ENCODE measurements around the gene CBFB.
"Not testable (repeated sequence)": the region's sequence is repeated elsewhere in the genome, so short reads cannot be mapped to it uniquely, and the experiment has no call there.

The CBFB gene

DNA sequence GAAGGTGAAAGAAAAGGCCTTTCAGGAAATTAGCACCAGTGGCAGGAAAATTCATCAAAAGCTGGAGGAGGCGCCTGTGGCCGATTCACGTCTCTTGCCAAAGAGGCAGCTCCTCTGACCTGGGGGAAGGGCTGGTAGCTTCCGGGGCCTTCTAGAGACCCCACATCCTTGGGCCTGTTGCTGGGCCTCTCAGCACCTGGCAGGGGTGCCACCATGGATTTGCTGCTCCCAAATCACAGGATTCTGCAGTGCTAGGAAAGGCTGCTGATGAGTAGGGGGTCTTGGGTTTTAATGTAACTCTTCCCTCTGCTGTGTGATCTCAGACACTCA lies 11.6 kb upstream of the CBFB start:
- no peak for DNase-seq

DNA sequence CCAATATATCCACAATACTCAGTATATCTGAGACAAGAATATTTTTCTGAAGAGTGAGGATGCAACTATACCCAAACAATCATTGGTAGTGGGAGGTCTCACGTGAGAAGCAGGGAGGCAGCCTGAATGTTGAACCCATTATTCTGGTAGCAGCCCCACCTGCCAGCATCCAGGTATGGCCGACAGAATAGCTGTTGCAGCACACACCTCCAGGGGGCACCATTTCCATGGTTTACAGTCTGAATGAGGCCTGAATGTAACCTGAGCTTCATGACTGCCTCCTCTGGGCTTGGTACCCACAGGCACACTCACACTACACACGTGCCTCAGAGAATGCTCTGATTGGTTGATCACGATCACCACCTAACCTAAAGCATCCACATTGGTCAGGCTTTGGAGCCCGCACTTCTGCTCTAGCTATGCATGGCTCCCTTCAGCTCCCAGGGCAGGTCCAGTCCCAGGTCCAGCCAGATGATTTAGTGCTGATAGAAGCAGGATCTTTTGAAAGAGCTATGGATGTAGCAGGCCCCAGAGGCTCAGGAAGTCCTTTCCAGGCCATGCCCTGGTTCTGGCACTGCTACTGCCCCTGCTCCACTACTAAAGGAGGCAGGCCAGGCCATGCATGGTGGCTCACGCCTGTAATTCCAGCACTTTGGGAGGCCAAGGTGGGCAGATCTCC lies 11.0 kb upstream of the CBFB start:
- DNase-seq = peak; percentile 91

DNA sequence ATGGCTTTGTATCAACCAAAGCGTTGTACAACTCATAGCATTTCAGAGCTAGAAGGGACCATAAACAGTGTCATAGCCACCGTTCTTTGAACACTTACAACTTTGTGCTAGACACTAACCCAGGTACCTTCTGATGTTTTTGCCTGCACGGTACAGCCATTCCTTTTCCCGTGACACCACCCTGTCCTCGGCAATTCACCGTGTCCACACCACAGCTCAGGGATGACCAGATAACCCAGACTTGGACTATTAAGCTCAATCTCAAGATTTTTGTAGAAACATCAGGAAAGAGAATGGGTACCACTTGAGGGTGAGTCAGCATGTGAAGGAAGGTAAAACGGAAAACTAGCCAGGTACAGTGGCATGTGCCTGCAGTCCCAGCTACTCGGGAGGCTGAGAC lies 9.8 kb upstream of the CBFB start:
- no peak for DNase-seq

DNA sequence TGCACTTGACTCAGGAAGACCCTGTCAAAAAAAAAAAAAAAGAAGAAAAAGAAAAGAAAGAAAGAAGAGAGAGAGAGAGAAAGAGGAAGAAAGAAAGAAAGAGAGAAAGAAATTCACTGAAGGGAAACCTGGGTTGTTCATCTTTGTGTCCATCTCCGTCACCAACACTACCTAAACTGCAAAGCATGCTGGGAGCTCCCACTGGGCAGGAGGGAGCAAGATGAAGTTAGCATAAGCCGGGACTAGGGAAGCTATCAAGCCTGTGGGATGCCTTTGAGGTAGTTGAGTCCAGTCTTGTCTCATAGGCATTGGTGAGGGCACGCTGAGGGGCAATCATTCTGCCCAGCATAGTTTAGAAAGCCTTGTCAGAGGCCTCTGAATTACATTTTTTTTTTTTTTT lies 7.6 kb upstream of the CBFB start:
- DNase-seq = no peak

DNA sequence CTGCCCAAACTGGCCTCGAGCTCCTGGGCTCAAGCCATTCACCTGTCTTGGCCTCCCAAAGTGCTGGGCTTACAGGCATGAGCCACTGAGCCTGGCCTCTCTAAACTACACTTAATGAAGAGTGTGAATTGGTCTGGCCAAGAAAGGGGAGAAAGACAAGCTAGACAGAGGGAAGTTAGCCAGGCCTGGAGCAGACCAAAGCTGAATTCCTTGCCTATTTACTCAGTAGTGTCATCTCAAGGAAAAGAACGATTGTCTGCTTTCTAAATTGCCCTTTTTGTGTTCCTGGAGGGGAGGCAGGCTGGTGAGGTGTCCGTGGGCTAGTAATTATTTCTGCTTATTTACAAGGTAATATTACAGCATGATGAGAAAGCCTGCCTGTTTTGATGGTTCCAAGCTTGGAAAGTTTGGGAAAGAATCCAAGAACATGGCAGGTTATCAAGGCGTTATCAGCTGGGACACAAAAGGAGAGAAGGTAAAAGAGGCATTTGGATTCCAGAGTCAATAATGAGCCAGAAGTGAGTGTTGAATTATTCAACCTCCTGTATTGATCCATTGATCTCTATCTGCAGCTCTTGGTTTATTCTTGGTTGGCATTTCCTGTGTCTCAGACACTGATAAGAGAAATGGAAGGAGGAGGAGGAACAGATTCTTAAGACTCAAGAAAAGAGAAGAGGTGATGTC lies 6.3 kb upstream of the CBFB start:
- DNase-seq = peak; percentile 11

DNA sequence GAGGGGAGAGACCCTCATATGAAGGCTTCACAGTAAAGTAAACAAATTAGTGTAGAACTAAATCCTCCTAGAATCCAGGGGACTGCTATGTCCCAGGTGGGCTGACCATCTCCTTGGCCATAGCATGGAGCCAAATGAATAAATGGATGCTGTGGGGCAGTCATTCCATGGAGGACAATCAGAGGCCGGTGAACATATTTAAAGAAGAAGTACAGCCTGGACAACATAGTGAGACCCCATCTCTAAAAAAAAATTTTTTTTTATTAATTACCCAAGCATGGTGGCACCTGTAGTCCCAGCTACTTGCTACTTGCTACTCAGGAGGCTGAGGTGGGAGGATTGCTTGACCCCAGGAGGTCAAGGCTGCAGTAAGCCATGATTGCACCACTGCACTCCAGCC lies 5.3 kb upstream of the CBFB start:
- no peak for DNase-seq

DNA sequence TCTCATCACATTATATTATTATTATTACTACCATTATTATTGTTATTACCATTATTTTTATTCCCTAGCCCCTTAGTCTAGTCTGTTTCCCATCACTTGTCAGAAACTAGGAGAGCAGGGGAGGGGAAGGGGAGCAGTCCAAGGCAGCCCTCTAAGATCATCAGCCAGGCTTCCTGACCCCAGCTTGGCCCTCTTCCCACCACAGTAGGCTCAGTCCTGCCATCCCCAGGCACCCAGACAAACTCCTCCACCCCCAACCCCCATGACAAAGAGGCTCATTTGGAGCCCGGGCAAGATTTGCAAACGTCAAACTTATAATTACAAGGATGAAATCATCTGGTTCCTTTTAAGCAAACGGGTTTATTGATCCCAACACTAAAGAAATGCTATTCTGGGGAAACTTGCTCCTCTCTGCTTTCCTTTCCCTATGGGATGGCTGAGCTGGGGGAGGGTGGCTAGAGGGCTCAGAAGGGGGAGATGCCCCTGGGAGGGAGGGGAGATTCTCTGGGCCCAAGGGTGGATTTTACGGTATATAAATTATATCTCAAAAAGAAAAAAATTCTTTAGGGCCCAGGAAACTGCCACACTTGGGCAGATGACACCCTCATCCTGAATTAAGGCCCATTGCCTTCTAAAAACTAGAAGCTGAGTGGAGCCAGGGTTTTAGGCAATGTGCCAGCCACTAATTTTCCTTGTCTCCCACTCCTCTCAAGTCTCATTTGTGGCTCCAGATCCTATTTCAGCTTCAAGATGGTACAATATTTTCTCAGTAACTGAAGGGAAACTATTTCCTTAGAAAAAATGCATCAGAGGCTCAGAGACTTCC lies 4.4 kb upstream of the CBFB start:
- no peak for DNase-seq

DNA sequence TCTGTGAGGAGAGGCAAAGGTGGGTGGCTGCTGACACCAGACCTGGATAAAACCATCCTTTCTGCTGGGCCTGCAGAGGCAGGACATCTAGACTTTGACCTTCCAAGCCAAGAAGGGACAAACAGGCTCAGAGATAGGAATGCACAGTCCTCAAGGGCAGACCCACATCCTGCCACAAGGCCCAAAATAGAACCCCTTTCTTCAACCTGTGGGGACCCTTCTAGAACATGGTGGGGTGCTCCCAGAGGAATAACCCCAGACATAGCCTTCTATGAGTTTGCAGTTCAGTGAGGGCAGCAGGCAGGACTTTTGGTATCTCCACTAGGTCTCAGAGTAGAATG lies 3.8 kb upstream of the CBFB start:
- no peak for DNase-seq

DNA sequence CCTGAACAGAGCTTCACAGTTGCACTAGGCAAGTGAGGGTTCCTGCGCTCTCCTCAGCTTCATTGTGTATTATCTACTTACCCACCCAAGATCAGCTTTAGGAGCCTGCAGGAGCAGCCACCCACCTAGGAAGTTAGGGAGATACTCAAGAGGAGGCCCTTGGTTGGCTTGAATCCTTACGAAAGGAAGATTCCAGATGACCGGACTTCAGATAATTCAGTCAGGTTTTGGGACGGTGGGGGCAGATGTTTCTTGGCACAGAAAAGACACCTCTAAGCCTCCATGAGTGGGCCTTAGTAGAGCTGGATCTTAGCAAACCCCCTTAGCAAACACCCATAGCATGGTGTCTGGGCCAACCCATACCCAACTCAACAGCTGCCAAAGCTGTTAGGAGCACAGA lies 2.4 kb upstream of the CBFB start:
- DNase-seq = no peak

DNA sequence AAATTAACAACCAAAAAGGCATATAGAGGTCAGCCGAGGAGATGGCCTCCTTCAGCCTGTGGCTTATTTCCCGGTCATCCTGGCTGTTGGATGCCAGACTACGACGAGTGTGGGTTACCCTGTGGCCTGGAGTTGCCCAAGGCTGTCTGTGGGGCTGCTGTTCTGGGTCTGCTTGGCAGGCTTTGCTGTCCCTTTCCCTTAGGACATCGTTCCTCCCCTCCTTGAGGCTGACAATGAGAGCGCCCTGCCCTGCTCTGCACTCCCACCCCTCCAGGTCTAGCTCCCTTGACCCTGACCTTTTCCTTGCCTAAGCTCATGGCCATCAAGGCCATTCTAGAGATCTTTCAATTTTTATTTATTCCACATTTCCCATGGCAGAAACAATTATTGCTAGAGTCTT lies 1.9 kb upstream of the CBFB start:
- DNase-seq = no peak

DNA sequence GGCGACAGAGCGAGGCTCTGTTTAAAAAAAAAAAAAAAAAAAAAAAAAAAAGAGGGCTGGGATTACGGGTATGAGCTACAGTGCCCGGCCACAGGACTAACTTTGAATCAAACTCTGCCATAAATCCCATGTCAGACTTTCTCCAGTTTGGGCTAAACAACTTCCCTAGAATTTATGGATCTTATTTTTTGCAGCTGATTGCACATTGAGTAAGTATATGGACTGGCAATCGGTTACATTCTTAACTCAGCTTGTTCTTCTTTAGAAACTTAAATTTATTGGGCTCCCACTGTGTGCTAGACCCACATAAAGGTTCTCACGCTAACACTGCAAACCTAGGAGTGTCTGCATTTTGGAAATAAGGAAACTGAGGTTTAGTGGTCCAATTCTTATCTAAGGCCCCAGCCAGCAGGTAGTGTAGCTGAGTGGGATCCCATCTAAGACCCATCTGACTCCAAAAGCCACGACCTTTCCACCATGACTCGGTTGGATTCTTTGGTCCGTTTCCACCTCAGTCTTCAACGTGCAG lies 718 bp upstream of the CBFB start:
- DNase-seq = no peak

DNA sequence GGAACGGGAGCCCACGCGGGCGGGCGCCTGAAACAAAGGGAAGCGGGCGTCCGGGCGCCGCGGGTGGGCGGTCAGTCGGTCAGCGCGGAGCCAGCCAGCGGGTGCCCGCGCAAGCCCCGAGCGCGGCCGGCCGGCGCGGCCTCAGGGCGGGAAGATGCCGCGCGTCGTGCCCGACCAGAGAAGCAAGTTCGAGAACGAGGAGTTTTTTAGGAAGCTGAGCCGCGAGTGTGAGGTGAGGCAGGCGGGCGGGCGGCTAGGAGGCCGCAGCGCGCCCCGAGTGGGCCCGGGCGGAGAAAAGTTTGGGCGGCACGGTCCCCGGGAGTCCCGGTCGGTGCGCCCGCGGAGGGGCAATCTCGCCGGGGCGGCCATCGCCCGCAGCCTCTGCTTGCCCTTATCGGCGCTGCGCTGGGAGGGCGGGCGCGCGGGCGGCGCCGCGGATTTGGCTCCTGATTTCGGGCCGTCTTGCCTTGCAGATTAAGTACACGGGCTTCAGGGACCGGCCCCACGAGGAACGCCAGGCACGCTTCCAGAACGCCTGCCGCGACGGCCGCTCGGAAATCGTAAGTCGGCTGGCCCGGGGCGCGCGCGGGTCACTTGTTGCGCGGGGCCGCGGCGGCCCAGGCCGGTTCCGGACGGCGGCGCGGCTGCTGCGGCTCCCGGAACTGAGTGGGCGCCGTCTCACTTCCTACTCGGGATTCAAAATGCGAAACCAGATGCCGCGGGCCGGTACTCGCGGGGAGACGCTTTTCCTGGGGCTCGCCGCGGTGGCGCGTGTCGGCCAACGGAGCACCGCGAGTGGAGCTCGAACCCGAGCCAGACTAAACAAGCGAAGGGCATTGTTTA lies 526 bp downstream of the CBFB start:
- DNase-seq = peak; percentile 33

DNA sequence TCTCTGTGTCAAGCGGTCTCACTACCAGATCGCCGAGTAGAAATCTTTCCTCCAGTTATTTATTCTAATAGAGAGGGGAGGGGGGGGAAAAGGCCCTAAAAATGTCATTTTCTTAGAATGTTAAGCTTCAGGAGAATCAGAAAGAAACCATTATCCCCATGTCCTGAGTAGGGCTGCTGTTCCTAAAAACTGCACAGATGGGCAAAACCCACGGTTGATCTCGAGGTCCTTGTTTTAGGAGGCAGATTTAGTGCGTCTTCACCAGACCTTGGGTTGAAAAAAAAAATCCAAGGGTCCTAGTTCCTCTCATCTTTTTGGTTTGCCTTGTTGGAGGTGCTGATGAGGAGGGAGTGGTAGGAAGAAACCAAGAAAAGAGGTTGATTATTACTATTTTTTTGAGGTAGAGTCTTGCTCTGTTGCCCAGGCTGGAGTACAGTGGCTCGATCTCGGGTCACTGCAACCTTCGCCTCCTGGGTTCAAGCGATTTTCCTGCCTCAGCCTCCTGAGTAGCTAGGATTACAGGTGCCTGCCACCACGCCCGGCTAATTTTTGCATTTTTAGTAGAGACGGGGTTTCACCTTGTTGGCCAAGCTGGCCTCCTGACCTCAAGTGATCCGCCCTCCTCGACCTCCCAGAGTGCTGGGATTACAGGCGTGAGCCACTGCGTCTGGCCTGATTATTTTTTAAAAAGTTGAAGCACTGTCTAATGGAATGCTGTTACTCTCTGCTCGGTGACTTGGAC lies 1.4 kb downstream of the CBFB start:
- DNase-seq = no peak

DNA sequence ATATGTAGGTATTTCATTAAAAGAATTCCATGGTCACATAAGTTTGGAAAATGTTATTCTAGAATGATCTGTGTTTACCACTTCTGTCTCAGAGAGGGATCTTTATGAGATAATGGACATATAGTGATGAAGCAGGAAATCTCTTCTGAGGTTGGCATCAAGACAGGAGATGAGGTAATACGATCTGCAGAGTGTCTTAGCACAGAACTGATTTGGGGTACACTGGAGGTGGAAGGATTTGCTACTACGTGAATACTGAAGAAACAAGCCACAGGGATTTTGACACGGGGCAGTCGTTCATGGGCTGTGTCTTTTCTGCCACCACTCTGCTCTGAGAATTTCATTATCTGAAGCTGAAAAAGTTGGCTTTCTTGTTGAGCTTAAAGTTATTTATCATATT lies 5.5 kb downstream of the CBFB start:
- no peak for DNase-seq

DNA sequence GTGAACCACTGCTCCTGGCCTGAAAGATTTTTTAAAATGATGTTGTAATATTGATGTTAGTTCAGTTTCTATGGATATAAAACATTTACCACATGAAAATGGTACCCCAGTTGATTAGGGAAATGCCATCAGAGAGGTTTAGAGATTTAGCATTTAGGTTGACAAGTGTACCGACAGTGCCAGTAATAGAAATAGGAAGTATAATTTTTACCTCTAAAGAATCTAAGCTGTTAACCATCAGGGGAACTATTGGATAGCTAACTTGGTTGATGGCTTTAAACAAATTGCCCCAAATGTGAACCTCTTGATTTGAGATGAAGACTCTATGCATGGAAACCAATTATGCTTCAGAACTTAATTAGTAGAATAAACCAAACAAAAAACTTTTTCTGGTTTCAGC lies 6.4 kb downstream of the CBFB start:
- DNase-seq = no peak

DNA sequence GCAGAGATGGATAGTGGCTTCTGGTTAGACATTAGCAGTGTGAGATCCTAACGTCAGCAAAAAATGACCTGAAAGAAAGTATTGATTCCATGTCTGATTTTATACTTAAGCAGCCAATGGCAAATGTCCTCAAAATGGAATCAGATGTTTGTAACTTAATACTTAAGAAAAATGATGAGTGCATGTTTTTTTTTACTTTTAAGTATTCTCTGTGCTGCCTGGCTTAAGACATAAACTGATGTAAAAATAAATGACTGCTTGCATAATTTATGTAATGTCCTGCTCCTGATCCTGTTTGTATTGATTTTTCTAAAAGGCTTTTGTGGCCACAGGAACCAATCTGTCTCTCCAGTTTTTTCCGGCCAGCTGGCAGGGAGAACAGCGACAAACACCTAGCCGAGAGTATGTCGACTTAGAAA lies 7.4 kb downstream of the CBFB start:
- peak; percentile 38 for DNase-seq

DNA sequence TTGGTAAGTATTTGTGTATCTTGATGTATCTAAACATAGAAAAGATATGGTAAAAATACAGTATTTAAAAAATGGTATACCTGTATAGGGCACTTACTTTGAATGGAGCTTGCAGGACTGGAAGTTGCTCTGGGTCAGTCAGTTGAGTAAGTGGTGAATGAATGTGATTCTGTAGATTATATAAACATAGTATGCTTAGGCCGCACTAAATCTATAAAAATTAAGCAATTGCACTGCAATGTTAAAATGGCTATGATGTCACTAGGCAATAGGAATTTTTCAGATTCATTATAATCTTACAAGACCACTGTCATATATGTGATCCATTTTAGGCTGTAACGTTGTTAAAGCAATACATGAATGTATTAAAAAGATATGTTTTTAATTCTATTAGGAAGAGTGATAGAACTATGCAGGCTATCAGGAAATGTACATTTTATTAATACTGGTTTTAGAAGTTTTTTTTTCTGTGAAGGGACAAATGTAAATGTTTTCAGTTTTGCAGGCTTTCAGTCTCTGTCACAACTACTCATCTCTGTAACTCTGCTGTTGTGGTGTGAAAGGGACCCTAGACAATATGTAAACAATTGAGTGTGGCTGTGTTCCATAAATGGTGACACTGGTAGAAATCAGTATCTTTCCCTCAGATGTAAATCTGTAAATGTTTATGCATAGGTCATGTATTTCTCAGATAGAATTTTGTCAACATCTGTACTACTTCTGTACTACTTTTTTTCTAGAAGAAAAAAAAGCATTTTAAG lies 10.5 kb downstream of the CBFB start:
- no peak for DNase-seq

DNA sequence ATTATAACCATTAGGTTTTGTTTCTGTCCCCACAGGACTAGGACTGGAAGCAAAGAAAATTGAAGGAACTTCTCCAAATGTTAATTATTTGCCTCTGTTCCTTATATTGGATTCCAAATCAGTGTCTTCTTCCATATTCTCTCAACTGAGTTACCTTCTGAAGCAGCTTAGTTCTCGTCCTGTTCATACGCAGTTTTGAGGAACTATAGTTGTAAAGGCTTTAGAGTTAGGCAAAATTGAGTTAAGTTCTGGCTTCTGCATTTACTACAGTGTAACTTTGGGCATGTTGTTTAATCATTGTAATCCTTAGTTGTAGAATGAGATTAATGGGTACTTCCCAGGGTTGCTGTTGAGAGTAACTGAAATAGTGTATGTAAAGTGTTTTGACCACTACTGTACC lies 11.2 kb downstream of the CBFB start:
- no peak for DNase-seq

DNA sequence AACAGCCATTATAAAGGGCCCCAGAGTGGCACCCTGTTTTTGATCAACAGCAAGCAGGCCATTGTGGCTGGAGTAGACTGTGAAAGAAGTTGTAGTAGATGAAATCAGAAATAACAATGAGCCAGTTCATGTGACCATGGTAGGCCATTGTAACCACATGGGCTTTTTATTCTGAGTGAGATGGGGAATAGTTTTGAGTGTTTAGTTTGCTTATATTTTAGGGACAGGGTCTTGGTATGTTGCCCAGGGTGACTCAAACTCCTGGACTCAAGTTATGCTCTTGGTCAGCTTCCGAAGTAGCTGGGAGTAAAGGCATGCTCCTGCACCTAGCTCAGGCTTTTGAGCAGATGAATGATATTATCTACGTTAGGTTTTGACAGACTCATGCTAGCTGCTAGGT lies 12.0 kb downstream of the CBFB start:
- DNase-seq = no peak

DNA sequence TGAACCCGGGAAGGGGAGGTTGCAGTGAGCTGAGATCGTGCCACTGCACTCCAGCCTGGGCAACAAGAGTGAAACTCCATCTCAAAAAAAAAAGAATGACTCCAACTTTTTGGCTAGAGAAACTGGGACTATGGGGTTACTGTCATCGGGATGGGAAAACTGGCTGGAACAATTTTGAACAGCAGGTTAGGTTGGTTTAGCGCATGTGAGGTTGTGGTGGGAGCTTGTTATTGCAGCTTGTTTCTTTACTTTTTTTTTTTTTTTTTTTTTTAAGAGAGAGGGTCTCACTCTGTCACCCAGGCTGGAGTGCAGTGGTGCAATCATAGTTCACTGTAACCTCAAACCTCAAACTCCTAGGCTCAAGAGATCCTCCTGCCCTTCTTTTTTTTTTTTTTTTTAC lies 12.6 kb downstream of the CBFB start:
- DNase-seq = not testable (repeated sequence)

DNA sequence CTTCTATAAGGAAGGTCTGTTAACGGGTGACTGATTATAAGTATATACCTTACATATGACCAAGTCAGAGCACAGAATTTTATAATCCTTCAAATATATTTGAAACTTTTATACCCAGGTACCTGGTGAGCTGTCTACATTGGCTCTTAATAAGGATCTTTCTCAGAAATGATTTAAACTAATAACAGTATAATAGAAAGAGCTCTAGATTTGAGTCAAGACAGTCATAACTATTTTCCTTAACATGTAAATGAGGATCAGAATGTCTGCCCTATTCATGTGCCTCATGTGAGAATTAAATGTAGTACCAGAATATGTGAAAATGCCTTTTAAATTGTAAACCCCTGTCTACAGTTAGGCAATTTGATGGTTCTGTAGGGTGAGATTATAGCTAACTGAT lies 14.5 kb downstream of the CBFB start:
- no peak for DNase-seq

DNA sequence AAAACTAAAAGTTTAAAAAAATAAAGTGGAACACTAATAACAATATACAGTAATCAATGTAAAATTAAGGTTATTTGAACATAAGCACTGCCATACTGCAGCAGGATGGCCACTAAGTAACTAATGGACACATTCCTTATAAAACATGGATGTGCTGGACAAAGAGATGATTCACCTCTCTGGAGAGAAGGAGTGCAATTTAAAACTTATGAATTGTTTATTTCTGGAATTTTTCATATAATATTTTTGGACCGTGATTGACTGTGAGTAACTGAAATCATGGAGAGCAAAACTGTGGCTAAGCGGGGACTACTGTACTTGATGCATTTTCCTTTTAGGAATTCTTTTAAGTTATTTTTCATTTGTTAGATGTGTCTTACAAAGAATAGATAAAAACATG lies 21.8 kb downstream of the CBFB start:
- DNase-seq = no peak

Data from NCI-H146 (cell line).